K562 (cell line): ENCODE measurements around the gene FSTL1.

Experiments
- CBX3 ChIP-seq, 2 experiments: IDR thresholded peaks; 1 replicate in 1 of 2; 2 replicates in 1 of 2; pipeline ENCODE4 v1.6.1; 2012; ENCODE audit warnings: inconsistent platforms in 2 of 2, low read length in 2 of 2, borderline replicate concordance in 1 of 2, control low read depth in 1 of 2
- CEBPB ChIP-seq: fragments of 450-650 bp; IDR thresholded peaks from 2 replicates; pipeline ENCODE4 v1.6.1; 2016; ENCODE audit warnings: missing genetic modification characterization, missing compliant biosample characterization
- CHD4 ChIP-seq: fragments of 200-600 bp; sonication (generic); IDR thresholded peaks from 3 replicates; pipeline ENCODE4 v1.6.1; 2012; ENCODE audit warnings: low read depth, mild to moderate bottlenecking, mixed read lengths, low read length, inconsistent platforms; ENCODE audit not compliant: insufficient read depth, insufficient replicate concordance, poor library complexity, severe bottlenecking
- CREM ChIP-seq: IDR thresholded peaks from 2 replicates; pipeline ENCODE4 v1.6.1; 2014; ENCODE audit warnings: antibody characterized with exemption, low read depth
- CUX1 ChIP-seq: fragments of 200-800 bp; sonication (Bioruptor generic); IDR thresholded peaks from 2 replicates; pipeline ENCODE4 v1.6.1; 2016; ENCODE audit warnings: missing genetic modification characterization, missing compliant biosample characterization
- EGR1 ChIP-seq: fragments of 450-650 bp; conservative IDR thresholded peaks from 2 replicates; pipeline ENCODE4 v1.6.1; 2017; ENCODE audit warnings: mild to moderate bottlenecking
- ETV5 ChIP-seq: sonication (generic); formaldehyde crosslinking; IDR thresholded peaks from 2 replicates; pipeline ENCODE4 v1.4.0; 2020; ENCODE audit warnings: low read depth, mild to moderate bottlenecking, missing genetic modification reagents
- HMG20B ChIP-seq: fragments of 250-450 bp; sonication (Bioruptor Pico); IDR thresholded peaks from 2 replicates; pipeline ENCODE4 v1.5.0; 2021; ENCODE audit warnings: mild to moderate bottlenecking
- IRF9 ChIP-seq: fragments of 450-650 bp; IDR thresholded peaks from 2 replicates; pipeline ENCODE4 v1.6.1; 2016; ENCODE audit warnings: missing biosample characterization, missing genetic modification characterization
- MYC ChIP-seq, 2 experiments: fragments of 250-450 bp in 1 of 2; sonication (Bioruptor Pico) in 1 of 2; IDR thresholded peaks; 2 replicates each; pipeline versions ENCODE4 v1.5.1 to v1.6.1; 2012 to 2021; ENCODE audit warnings: low read depth in 2 of 2, borderline replicate concordance in 1 of 2, improper control_type of control experiment in 1 of 2, low read length in 1 of 2, mild to moderate bottlenecking in 1 of 2, moderate library complexity in 1 of 2
- POLR2A ChIP-seq: fragments of 450-650 bp; conservative IDR thresholded peaks from 2 replicates; pipeline ENCODE4 v1.6.1; 2016
- RERE ChIP-seq: sonication (generic); formaldehyde crosslinking; IDR thresholded peaks from 2 replicates; pipeline ENCODE4 v1.8.0; 2023; ENCODE audit warnings: missing genetic modification reagents, mild to moderate bottlenecking, borderline replicate concordance
- SP1 ChIP-seq: sonication (generic); formaldehyde crosslinking; IDR thresholded peaks from 2 replicates; pipeline ENCODE4 v1.8.1; 2022; ENCODE audit warnings: mild to moderate bottlenecking, missing genetic modification reagents
- ZNF57 ChIP-seq: fragments of 450-650 bp; formaldehyde crosslinking; IDR thresholded peaks from 2 replicates; pipeline ENCODE4 v1.4.0; 2020; ENCODE audit warnings: mild to moderate bottlenecking, moderate library complexity

GRCh38 chr3:120352017-120352416 is 98.8 kb downstream of the FSTL1 start:
- TF ChIP-seq HMG20B (CRISPR knock-in tag) (no peak), ETV5 (CRISPR knock-in tag) (no peak), CEBPB (tag) (no peak), RERE (CRISPR knock-in tag) (no peak), MYC (IDR thresholded peaks at IDR 0.05; ENCODE audit: low read depth, low read length) (no peak), MYC (CRISPR knock-in tag; IDR thresholded peaks at IDR 0.05; ENCODE audit: borderline replicate concordance, low read depth) (no peak), POLR2A (no peak), IRF9 (tag) (no peak), CREM (no peak), CUX1 (CRISPR knock-in tag) (no peak), SP1 (CRISPR knock-in tag) (no peak), CBX3 (IDR thresholded peaks at IDR 0.05; ENCODE audit: borderline replicate concordance in 1 of 2, low read length in 2 of 2) (no peak), ZNF57 (CRISPR knock-in tag) (no peak), EGR1 (no peak), CHD4 (no peak)
